Raji (cell line): Measurements from ENCODE around the gene ANKS1B.

Experiments used
- POLR2A ChIP-seq: IDR thresholded peaks from 2 replicates; pipeline ENCODE4 v1.6.1; 2011; ENCODE audit warnings: low read depth, low read length, control low read depth; ENCODE audit not compliant: insufficient read depth

Gene ANKS1B

GRCh38 chr12:99977550-99977949 is 7.2 kb downstream of the ANKS1B start:
- TF ChIP-seq POLR2A = no peak

GRCh38 chr12:99976762-99977161 is 8.0 kb downstream of the ANKS1B start:
- no peak for TF ChIP-seq POLR2A

GRCh38 chr12:99975321-99975720 is 9.4 kb downstream of the ANKS1B start:
- TF ChIP-seq POLR2A = no peak

GRCh38 chr12:99974146-99974545 is 10.6 kb downstream of the ANKS1B start:
- TF ChIP-seq POLR2A = no peak

GRCh38 chr12:99966429-99966828 is 18.3 kb downstream of the ANKS1B start:
- no peak for TF ChIP-seq POLR2A

GRCh38 chr12:99960311-99960710 is 24.4 kb downstream of the ANKS1B start:
- TF ChIP-seq POLR2A = no peak

- TF ChIP-seq POLR2A = no peak
Observed at GRCh38 chr12:99959549-99960170, 25.1 kb downstream of the ANKS1B start.

DNA sequence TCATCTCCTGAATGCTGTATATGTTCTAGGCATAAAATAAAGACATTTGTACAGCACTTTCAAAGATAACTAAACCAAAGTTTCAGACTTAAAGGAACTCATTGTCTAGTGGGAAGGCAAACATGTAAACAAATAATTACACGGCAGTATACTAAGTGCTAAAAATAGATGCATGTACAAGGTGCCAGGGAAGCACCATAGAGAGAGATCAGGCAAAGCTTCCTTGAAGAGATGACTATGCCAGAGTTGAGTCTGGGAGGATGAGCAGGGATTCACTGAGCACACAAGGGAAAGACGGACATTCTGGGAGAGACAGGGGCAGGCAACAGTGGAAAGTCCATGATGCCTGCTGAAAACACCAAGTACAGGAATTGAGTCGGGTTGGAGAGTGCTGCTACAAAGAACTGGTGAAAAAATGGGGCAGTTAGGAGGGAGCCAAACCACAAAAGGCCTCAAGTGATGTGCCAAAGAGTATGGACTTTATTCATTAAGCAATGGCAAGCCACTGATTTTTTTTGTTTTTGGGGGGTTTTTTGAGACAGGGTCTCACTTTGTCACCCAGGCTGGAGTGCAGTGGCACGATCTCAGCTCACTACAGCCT is 26.8 kb downstream of the ANKS1B start:
- TF ChIP-seq POLR2A = no peak

DNA sequence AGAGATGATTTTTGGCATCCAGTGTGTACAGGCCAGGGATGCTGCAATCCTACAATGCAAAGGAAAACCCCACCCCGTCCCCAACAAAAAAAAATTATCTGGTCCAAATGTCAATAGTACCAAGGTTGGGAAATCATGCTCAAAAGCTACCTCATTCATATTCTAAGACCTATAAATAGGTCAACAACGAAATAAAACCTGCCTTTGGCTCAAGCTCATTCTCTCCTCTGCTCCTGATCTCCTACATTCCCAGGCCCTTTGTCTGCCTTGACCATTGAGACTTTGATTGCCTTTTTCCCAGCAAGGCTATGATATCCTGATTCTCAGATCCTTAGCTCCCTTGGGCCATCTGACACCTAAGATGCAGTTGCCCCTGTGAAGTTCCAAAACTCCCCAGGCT is 30.0 kb downstream of the ANKS1B start:
- no peak for TF ChIP-seq POLR2A

GRCh38 chr12:99948370-99948769 is 36.4 kb downstream of the ANKS1B start:
- TF ChIP-seq POLR2A = no peak

GRCh38 chr12:99946131-99946530 is 38.6 kb downstream of the ANKS1B start:
- TF ChIP-seq POLR2A = no peak

GRCh38 chr12:99935608-99936007 is 49.1 kb downstream of the ANKS1B start:
- TF ChIP-seq POLR2A = no peak

- no peak for TF ChIP-seq POLR2A
Observed at GRCh38 chr12:99926511-99927169, 58.1 kb downstream of the ANKS1B start.

GRCh38 chr12:99920353-99920960 is 64.3 kb downstream of the ANKS1B start:
- TF ChIP-seq POLR2A = no peak

DNA sequence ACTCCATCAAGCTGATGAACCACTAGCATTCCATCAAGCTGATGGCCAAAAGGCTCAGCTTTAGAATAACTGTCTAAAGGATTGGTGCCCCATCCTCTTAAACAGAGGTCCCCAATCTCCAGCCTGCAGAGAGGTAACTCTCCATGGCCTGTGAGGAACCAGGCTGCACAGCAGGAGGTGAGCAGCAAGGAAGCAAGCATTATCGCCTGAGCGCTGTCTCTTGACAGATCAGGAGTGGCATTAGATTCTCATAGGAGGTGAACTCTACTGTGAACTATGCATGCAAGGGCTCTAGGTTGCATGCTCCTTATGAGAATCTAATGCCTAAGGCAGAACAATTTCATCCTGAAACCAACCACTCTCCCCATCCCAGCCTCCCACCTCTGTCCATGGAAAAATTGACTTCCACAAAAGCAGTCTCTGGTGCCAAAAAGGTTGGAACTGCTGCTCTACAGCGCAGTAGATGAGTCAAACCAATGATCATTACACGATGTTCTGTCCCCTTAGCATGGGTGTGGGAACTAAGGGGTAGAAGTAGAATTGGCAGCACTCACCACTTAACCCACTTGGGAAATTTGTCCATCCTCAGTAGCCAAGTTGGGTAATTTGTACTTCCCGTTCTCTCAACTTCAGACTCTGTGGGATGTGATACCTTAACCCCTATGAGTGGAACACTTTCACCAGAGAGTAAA is 66.9 kb downstream of the ANKS1B start:
- no peak for TF ChIP-seq POLR2A
